Ovary (tissue), 9 donors: ENCODE measurements around the gene GINS3. TPM values are rescaled to one million over a fixed set of nuclear protein-coding genes. Genes with fewer than 3 reads are reported as not detected.

Experiments used
- DNase-seq, 5 donors: peaks; one replicate each; pipeline ENCODE4 v3.0.0-alpha.2; 2019 to 2020
- H3K27ac ChIP-seq, 2 donors: fragments of 200-600 bp; one replicate each; pipeline versions ENCODE4 v1.5.1 to v1.8.0; 2019 to 2022
- H3K27me3 ChIP-seq: fragments of 200-600 bp; one replicate; pipeline ENCODE4 v1.8.0; 2022
- H3K36me3 ChIP-seq: fragments of 200-600 bp; sonication (generic); one replicate; pipeline ENCODE4 v1.5.1; 2019
- H3K4me1 ChIP-seq: one replicate; pipeline ENCODE4 v1.8.1; 2013; ENCODE audit warnings: mild to moderate bottlenecking, moderate library complexity; ENCODE audit not compliant: insufficient read depth
- H3K4me3 ChIP-seq: fragments of 200-600 bp; sonication (generic); one replicate; pipeline ENCODE4 v1.5.1; 2017
- H3K9me3 ChIP-seq, 2 donors: fragments of 200-600 bp in 1 of 2; sonication (generic) in 1 of 2; one replicate each; pipeline versions ENCODE4 v1.5.1 to v1.8.1; 2013 to 2019; ENCODE audit warnings: mild to moderate bottlenecking in 1 of 2, moderate library complexity in 1 of 2
- CTCF ChIP-seq, 3 donors: fragments of 450-650 bp in 2 of 3; fragments of 200-600 bp in 1 of 3; IDR thresholded peaks; one replicate each; pipeline versions ENCODE4 v1.5.1 to v1.8.0; 2016 to 2022; ENCODE audit warnings: antibody characterized with exemption in 3 of 3, mild to moderate bottlenecking in 1 of 3
- EP300 ChIP-seq: sonication (generic); formaldehyde crosslinking; IDR thresholded peaks from one replicate; pipeline ENCODE4 v1.6.1; 2017; ENCODE audit warnings: antibody characterized with exemption
- POLR2A ChIP-seq: fragments of 450-650 bp; IDR thresholded peaks from one replicate; pipeline ENCODE4 v1.6.1; 2017; ENCODE audit warnings: antibody characterized with exemption, mild to moderate bottlenecking, moderate library complexity
- WGBS, 3 donors: extraction: QIAGEN DNeasy Blood & Tissue Kit in 1 of 3; methylation state at CpG; one replicate each; pipeline versions ENCODE4 v1.1.5 to v1.1.7; 2013 to 2017; 5-methylcytosine and 5-hydroxymethylcytosine counted together
- intact Hi-C, 4 donors: fragments of 100-400 bp; cut with DNase I; formaldehyde crosslinking; loops; one replicate each; pipeline versions ENCODE4 v1.11.0 to v1.15.1; 2022 to 2023
- polyA plus RNA-seq, 2 donors: library from polyadenylated mRNA; stranded (reverse); fragments of 200-250 nt in 1 of 2; fragments of 350-450 nt in 1 of 2; fragmentation: Illumina TruSeq in 1 of 2; extraction: RNeasy Lipid Tissue Mini Kit (QIAGEN cat#74804) in 1 of 2; gene quantifications; one replicate each; pipeline ENCODE4 v1.2.3, GENCODE V29; 2013 to 2014
- total RNA-seq, 7 donors: library from RNA; depleted of rRNA in 2 of 7; stranded (reverse); fragments of >200 nt in 2 of 7; fragmentation: NEBNext Ultra II Directional in 3 of 7; extraction: Animal tissue kit (Norgen Biotek cat#: 25700) in 3 of 7; gene quantifications; one replicate each; pipeline versions ENCODE4 v1.1.0 to v1.2.4, GENCODE V29; 2016 to 2023
- donor health status: DM: no; HTN: no; CAD: no; lungs with moderate emphysema.
- donor health status: DM: no; HTN: no; CAD: no.
- donor health status: Bipolar disorder and iron deficiency.
- donor health status: DM: yes; HTN: yes; CAD: no.
- donor health status: DM: no; HTN: no; CAD: no.
- donor health status: DM: yes; HTN: yes; CAD: no.

Gene GINS3
- total and polyA plus RNA-seq, 9 donors = 0.72 to 4.8 (median 1.7) TPM

GRCh38 chr16:58363746-58364393 lies 28.4 kb upstream of the GINS3 start:
- Histone ChIP-seq H3K27me3 (no peaks in the 10 kb centered on the region), H3K4me1 (no peaks in the 10 kb centered on the region), H3K9me3 (no peaks in the 10 kb centered on the region), H3K4me3 (no peak overlapping the region), H3K36me3 (no peaks in the 10 kb centered on the region), H3K27ac (no peak overlapping the region)
- WGBS, 3 donors = 90 to 92% (median 92%) methylated on average over 3 of the region's 3 CpGs
- intact Hi-C loops = no loop called here
- no peak for DNase-seq
- TF ChIP-seq POLR2A = no peak
- no peak for TF ChIP-seq EP300
- no peak for TF ChIP-seq CTCF (IDR thresholded peaks at IDR 0.05)

DNA sequence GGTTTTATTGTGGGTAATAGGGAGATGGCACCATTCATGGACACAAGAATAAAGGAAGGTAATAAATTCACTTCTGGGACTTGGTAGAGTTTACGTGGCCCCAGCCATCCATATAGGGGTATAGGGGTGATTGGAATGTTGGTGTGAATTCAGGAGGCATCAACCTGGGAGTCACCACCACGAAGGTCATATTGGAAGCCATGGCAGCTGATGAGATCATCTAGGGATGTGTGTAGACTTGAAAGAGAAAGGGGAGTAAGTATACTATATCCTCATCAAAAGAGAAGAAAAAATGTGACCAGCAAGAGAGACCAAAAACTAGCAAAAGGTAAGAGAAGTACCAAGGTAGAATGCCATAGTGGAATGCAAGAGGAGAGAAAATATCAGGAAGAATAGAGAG lies 26.6 kb upstream of the GINS3 start:
- Histone ChIP-seq H3K4me3 (no peak overlapping the region), H3K4me1 (no peaks in the 10 kb centered on the region), H3K9me3 (no peaks in the 10 kb centered on the region), H3K27ac (no peak overlapping the region), H3K36me3 (no peaks in the 10 kb centered on the region), H3K27me3 (no peaks in the 10 kb centered on the region)
- DNase-seq = no peak
- no peak for TF ChIP-seq POLR2A
- TF ChIP-seq EP300 = no peak
- TF ChIP-seq CTCF (IDR thresholded peaks at IDR 0.05) = no peak
- intact Hi-C loops = no loop called here
- 46 to 53% (median 53%) methylated on average over 2 of the region's 2 CpGs for WGBS, 3 donors

DNA sequence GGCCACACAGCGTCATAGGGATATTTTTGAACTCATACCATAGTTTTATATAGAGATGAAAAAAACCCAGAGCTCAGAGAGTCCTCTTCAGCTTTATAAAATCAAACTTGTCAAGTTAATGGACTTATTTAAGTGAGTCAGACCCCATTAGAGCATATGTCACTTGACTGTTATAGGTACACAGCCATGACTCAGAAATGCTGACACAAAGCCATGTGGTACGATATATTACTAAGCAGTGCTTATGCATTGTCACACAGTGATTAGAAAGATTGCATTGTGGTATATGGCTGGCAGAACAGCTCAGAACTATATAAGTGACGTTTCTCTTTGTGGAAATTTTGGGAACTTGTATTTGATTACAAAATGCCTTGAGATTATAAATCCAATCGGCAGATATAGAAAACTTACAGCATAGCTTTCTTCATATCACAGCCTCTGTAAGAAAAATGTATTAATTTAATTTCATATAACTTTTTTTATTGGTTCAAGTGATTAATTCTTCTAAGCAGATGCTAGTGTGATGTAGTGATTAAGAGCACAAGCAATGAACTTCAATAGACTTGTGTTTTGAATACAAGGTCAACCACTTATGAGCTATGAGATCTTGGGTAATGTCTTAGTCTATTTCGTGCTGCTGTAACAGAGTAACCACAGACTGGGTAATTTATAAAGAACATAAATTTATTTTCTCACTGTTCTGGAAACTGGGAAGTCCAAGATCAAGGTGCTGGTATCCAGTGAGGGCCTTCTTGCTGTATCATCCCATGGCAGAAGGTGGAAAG lies 25.8 kb upstream of the GINS3 start:
- Histone ChIP-seq H3K9me3 (no peaks in the 10 kb centered on the region), H3K4me3 (no peak overlapping the region), H3K27ac (no peak overlapping the region), H3K4me1 (no peaks in the 10 kb centered on the region), H3K36me3 (no peaks in the 10 kb centered on the region), H3K27me3 (no peaks in the 10 kb centered on the region)
- no peak for TF ChIP-seq CTCF (IDR thresholded peaks at IDR 0.05)
- intact Hi-C loops = no loop called here
- no peak for DNase-seq
- WGBS, 3 donors = 71 to 74% (median 72%) methylated on average over 5 of the region's 5 CpGs

DNA sequence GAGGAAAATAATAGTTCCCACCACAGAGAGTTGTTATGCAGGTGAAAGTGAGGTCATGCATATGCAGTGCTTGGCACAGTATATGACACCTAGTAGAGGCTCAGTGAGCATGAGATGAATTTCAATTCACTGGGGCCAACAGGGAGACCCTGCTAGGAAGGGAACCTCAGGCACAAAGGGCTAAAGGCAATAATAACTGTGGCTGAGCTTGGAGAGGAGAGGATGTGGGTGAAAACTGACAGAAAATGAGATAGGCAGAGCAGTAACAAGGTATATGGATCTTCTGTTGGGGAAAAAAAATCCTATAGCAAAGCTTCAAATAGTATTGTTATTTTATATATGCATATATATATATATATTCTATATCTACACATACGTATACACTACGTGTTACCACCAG lies 25.0 kb upstream of the GINS3 start:
- H3K27me3 ChIP-seq = no peaks in the 10 kb centered on the region
- no peak overlapping the region for H3K27ac ChIP-seq
- DNase-seq = no peak
- no peaks in the 10 kb centered on the region for H3K4me1 ChIP-seq
- no peak overlapping the region for H3K4me3 ChIP-seq
- intact Hi-C loops = no loop called here
- no peaks in the 10 kb centered on the region for H3K36me3 ChIP-seq
- no peaks in the 10 kb centered on the region for H3K9me3 ChIP-seq
- TF ChIP-seq CTCF (IDR thresholded peaks at IDR 0.05) = no peak
- TF ChIP-seq EP300 = no peak
- TF ChIP-seq POLR2A = no peak
- WGBS, 3 donors = 75 to 93% (median 83%) methylated on average over 2 of the region's 2 CpGs
